Activated CD4-positive, alpha-beta memory T cell treated with anti-CD3 and anti-CD28 coated beads for 36 hours (primary cell): ENCODE data around the gene TMEM30B. TPM values are rescaled to one million over a fixed set of nuclear protein-coding genes. Genes with fewer than 3 reads are reported as not detected.
A peak's percentile ranks its signal among the peaks of the same experiment; 100 is the strongest.

ENCODE experiments used
- CTCF ChIA-PET: fragments of 350-600 bp; sonication (Branson Sonifier 250); formaldehyde crosslinking; loops from one replicate; lab custom pipeline; 2021; ENCODE audit warnings: antibody characterized with exemption, inconsistent platforms; lab: Charles Lee
- POLR2A ChIA-PET: fragments of 350-600 bp; sonication (Branson Sonifier 250); formaldehyde crosslinking; loops from one replicate; lab custom pipeline; 2021; ENCODE audit warnings: antibody characterized with exemption; lab: Charles Lee
- DNase-seq: peaks from one replicate; pipeline ENCODE4 v3.0.0-alpha.2; 2020
- H3K27ac Mint-ChIP-seq: one replicate; pipeline ENCODE4 v1.8.0; 2021; ENCODE audit warnings: mixed read lengths
- H3K27me3 Mint-ChIP-seq: one replicate; pipeline ENCODE4 v1.8.0; 2021; ENCODE audit warnings: mixed read lengths
- H3K36me3 Mint-ChIP-seq: one replicate; pipeline ENCODE4 v1.8.0; 2021; ENCODE audit warnings: mixed read lengths
- H3K4me1 Mint-ChIP-seq: one replicate; pipeline ENCODE4 v1.8.0; 2021; ENCODE audit warnings: low read depth, mixed read lengths
- H3K4me3 Mint-ChIP-seq: one replicate; pipeline ENCODE4 v1.8.0; 2021; ENCODE audit warnings: mild to moderate bottlenecking, mixed read lengths
- H3K9me3 Mint-ChIP-seq: one replicate; pipeline ENCODE4 v1.8.0; 2021; ENCODE audit warnings: mixed read lengths
- intact Hi-C: fragments of 100-400 bp; cut with micrococcal nuclease; formaldehyde crosslinking; loops from one replicate; pipeline ENCODE4 v1.15.1; 2023
- total RNA-seq, 2 experiments: library from RNA; stranded (reverse); gene quantifications; one replicate each; pipeline ENCODE4 v1.2.3, GENCODE V29; 2021

The TMEM30B gene, protein sequence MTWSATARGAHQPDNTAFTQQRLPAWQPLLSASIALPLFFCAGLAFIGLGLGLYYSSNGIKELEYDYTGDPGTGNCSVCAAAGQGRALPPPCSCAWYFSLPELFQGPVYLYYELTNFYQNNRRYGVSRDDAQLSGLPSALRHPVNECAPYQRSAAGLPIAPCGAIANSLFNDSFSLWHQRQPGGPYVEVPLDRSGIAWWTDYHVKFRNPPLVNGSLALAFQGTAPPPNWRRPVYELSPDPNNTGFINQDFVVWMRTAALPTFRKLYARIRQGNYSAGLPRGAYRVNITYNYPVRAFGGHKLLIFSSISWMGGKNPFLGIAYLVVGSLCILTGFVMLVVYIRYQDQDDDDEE
- total RNA-seq = 1 to 10 TPM; 1.6 to 1.7 TPM

DNA sequence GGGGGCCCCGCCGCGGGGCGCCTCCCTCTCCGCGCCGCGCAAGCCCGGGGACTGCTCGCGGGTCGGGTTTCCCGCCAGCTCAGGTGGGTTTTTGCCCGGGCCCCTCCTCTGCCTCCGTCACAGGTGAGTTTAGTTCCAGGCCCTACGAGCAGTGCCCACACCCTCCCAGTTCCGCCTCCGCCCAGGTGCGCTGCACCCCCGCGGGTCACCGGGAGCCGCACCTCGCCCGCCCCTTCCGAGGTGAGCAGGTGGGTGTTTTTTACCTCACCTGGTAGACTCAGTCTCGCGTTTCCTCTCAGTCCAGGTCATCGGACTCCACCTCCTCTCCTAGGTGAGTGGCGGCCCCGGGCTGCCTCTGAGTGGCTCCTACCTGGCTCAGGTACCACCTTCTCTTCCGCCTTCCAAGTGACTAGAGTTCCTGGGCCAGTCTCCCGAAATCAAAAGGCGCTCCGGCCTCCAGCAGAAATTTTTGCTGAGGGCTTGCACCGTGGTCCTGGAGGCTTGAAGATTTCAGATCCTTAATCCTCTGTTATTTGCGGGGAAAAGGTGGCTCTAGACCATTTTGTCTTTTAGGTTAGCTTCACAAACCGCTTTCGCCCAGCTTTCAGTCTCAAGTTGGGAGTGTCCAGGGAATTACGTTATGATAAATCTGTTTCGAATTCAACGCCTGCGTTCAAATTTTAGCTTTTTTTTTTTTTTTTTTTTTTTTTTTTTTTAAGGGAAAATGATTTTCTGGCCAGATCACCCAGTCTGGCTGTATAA is at the start of gene TMEM30B:
Gene TMEM30B, minus strand, starts transcription at position 153 of the 762 bp plus-strand sequence. CDS start 191 bp downstream, outside the sequence.
- peak within 1 kb of the TSS; percentile 87 for H3K4me3 Mint-ChIP-seq
- ChIA-PET CTCF (interaction anchor here (0.6 to 10.4 kb wide), 21 partner anchors 8 to 845 kb away, joined by 3 to 85 read pairs (median 4); partner anchors contain the start of genes PRKCH and TRMT5), POLR2A (interaction anchor here (1.1 kb wide), 1 partner anchor 42 kb away, joined by 6 read pairs; no protein-coding TSS in a partner anchor)
- DNase-seq = peak; percentile 39
- peak within 1 kb of the TSS; percentile 70 for H3K27ac Mint-ChIP-seq
- peaks cover 34% of the 10 kb centered on the region for H3K4me1 Mint-ChIP-seq
- no peaks in the 10 kb centered on the region for H3K9me3 Mint-ChIP-seq
- intact Hi-C loops = loop anchor here (5.0 kb wide), 1 partner anchor 556 kb away; no protein-coding TSS in a partner anchor
- no peaks in the 10 kb centered on the region for H3K36me3 Mint-ChIP-seq
- H3K27me3 Mint-ChIP-seq = peaks cover 3% of the 10 kb centered on the region

DNA sequence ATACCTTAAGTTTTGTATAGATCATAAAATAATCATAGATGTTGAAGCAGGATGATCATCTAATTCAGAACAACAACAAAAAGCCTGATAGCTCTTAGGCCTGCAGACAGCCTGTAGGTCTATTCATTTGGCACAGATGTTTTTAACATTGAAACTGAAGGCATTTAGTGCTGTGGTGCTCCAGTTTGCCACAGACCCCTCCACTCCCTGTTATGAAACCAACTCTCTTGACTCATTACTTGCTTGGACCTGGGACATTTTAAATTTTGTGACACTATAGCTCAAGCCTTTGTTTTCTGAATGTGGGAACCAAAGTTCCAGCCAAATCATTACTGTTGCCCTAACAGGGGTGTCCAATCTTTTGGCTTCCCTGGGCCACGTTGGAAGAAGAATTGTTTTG is 49.4 kb upstream of the TMEM30B start:
- Mint-ChIP-seq H3K27me3 (no peaks in the 10 kb centered on the region), H3K9me3 (no peaks in the 10 kb centered on the region), H3K36me3 (peaks cover 49% of the 10 kb centered on the region), H3K4me1 (peaks cover 82% of the 10 kb centered on the region), H3K4me3 (peak overlapping the region; percentile 99), H3K27ac (peak overlapping the region; percentile 93)
- intact Hi-C loops = loop anchor here (1.0 to 2.0 kb wide), 2 partner anchors 58 to 368 kb away; no protein-coding TSS in a partner anchor
- DNase-seq = peak; percentile 70
- POLR2A ChIA-PET = interaction anchor here (1.0 to 12.0 kb wide), 7 partner anchors 7 to 368 kb away, joined by 4 to 216 read pairs (median 8); partner anchors contain the start of genes HIF1A and PRKCH
- CTCF ChIA-PET = interaction anchor here (0.8 to 6.8 kb wide), 5 partner anchors 9 to 560 kb away, joined by 3 to 57 read pairs (median 3); partner anchors contain the start of gene PRKCH

DNA sequence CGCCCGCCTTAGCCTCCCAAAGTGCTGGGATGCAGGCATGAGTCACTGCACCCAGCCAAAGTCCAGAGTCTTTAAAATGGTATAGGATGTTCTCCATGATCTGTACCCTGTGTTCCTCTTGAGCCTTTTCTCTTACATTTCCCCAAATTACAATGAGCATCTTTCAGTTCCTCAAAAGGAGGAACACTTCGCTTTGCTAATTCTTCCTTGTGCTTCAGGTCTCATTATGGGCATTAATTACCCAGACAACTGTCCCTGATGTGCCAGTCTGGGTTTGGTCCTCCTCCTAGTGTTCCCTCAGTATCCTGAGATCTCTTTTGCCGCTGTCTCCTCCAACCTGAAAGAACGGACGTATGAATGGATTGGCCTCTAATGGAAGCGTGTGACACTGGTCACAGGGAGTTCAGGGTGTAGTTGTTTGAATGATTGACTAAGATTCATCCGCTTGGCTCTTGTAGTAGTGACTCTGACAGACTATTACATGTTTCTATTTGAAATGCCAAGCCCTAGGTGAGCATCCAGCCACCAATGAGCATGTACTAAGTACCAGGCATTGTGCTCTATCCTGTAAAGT is 48.4 kb upstream of the TMEM30B start:
- H3K27ac Mint-ChIP-seq = peak overlapping the region; percentile 93
- H3K4me1 Mint-ChIP-seq = peaks cover 83% of the 10 kb centered on the region
- no peaks in the 10 kb centered on the region for H3K9me3 Mint-ChIP-seq
- ChIA-PET CTCF (interaction anchor here (6.8 kb wide), 1 partner anchor 15 kb away, joined by 57 read pairs; no protein-coding TSS in a partner anchor), POLR2A (interaction anchor here (0.7 to 12.0 kb wide), 7 partner anchors 8 to 433 kb away, joined by 3 to 216 read pairs (median 4); partner anchors contain the start of gene SNAPC1)
- H3K27me3 Mint-ChIP-seq = no peaks in the 10 kb centered on the region
- peaks cover 52% of the 10 kb centered on the region for H3K36me3 Mint-ChIP-seq
- intact Hi-C loops = loop anchor here (1.0 to 5.0 kb wide), 5 partner anchors 59 to 369 kb away; no protein-coding TSS in a partner anchor
- DNase-seq = no peak
- H3K4me3 Mint-ChIP-seq = peak overlapping the region; percentile 99

DNA sequence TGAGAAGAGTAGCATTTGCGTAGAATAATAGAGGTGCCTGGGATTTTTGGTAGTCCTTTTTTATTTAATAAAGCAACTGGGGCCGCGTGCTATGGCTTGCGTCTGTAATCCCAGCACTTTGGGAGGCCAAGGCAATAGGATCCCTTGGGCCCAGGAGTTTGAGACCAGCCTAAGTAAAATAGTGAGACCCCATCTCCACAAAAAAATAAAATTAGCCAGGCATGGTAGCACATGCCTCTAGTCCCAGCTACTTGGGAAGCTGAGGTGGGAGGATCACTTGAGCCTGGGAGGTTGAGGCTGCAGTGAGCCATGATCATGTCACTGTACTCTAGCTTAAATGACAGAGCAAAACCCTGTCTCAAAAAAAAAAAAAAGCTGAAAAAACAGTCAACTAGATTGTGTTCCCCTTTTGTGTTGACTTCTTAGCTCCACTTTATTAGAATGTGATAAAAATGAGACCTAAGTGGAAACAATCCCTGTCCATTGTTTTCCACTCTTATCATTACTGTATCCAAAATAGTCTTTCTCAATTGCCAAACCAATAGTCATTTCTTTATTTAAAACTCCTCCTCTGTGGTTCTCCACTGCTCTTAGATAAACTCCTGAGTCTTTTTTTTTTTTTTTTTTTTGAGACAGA is 47.6 kb upstream of the TMEM30B start:
- peak overlapping the region; percentile 93 for H3K27ac Mint-ChIP-seq
- ChIA-PET POLR2A (interaction anchor here (0.7 to 12.0 kb wide), 6 partner anchors 9 to 434 kb away, joined by 3 to 216 read pairs (median 4); partner anchors contain the start of gene SNAPC1), CTCF (interaction anchor here (1.4 kb wide), 1 partner anchor 14 kb away, joined by 4 read pairs; no protein-coding TSS in a partner anchor)
- H3K4me1 Mint-ChIP-seq = peaks cover 81% of the 10 kb centered on the region
- H3K4me3 Mint-ChIP-seq = peak overlapping the region; percentile 99
- no peaks in the 10 kb centered on the region for H3K9me3 Mint-ChIP-seq
- no peak for DNase-seq
- H3K36me3 Mint-ChIP-seq = peaks cover 53% of the 10 kb centered on the region
- intact Hi-C loops = loop anchor here (1.0 to 5.0 kb wide), 4 partner anchors 14 to 266 kb away; no protein-coding TSS in a partner anchor
- no peaks in the 10 kb centered on the region for H3K27me3 Mint-ChIP-seq

DNA sequence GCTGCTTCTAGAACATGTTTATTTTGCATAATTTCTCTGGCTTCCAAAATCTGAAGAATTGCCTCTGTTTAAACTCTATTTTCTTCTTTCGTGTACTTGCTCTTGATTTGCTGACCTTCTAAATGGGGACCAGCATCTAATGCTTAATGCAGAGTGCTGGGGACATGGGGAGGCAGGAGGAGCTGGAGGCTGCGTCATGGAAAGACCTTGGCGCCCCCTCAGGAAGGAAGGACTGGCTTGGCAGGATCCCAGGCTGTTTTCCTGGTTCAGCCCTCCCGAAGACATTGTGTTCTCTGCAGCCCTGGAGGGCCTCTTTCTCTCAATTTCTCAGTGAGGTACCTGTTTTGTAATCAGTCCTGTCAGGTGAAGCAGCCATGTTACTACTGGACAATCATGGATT is 45.7 kb upstream of the TMEM30B start:
- H3K36me3 Mint-ChIP-seq = peaks cover 62% of the 10 kb centered on the region
- CTCF ChIA-PET = interaction anchor here (1.5 kb wide), 1 partner anchor 16 kb away, joined by 3 read pairs; no protein-coding TSS in a partner anchor
- DNase-seq = no peak

DNA sequence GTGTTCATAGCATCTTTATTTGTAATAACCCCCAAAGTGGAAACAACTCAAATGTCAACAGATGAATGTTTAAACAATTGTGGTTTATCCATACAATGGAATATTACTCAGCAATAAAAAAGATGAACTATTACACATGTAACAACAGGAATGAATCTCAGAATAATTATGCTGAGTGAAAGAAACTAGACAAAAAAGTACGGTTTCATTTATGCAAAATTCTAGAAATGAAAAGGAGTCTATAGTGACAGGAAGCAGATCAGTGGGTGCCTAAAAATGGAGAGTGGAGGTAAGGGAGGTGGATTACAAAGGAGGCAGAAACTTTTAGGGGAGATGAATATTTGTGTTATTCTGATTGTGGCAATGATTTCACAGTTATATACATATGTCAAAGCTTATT is 45.0 kb upstream of the TMEM30B start:
- DNase-seq = no peak
- Mint-ChIP-seq H3K4me1 (peaks cover 57% of the 10 kb centered on the region), H3K27me3 (no peaks in the 10 kb centered on the region), H3K9me3 (no peaks in the 10 kb centered on the region), H3K36me3 (peaks cover 61% of the 10 kb centered on the region), H3K27ac (peak overlapping the region; percentile 93), H3K4me3 (peak overlapping the region; percentile 99)
- intact Hi-C loops = loop anchor here (1.0 to 5.0 kb wide), 5 partner anchors 113 to 336 kb away; no protein-coding TSS in a partner anchor
- ChIA-PET POLR2A (interaction anchor here (0.7 to 1.7 kb wide), 8 partner anchors 9 to 374 kb away, joined by 3 to 11 read pairs (median 4); no protein-coding TSS in a partner anchor), CTCF (interaction anchor here (1.5 kb wide), 1 partner anchor 17 kb away, joined by 3 read pairs; no protein-coding TSS in a partner anchor)

More for the DNA sequence above, 45.7 kb upstream of the TMEM30B start:
- intact Hi-C loops = loop anchor here (1.0 to 5.0 kb wide), 5 partner anchors 112 to 335 kb away; no protein-coding TSS in a partner anchor
- peak overlapping the region; percentile 99 for H3K4me3 Mint-ChIP-seq
- peak overlapping the region; percentile 93 for H3K27ac Mint-ChIP-seq
- peaks cover 64% of the 10 kb centered on the region for H3K4me1 Mint-ChIP-seq
- no peaks in the 10 kb centered on the region for H3K9me3 Mint-ChIP-seq
- POLR2A ChIA-PET = interaction anchor here (0.7 to 1.7 kb wide), 8 partner anchors 8 to 374 kb away, joined by 3 to 11 read pairs (median 4); no protein-coding TSS in a partner anchor
- no peaks in the 10 kb centered on the region for H3K27me3 Mint-ChIP-seq

DNA sequence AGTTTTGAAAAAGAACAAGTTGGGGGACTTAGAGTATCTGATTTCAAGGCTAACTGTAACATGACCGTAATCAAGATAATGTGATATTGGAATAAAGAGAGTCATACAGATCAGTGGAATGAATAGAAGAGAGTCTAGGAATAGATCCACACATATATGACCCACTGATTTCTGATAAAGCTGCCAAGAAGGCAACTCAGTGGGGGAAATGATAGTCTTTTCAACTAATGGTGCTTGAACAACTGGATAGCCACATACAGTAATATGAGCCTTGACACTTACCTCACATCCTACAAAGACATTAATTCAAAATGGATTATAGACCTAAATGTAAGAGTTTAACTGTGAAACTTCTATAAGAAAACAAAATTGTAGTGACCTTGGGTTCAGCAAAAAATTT is 44.0 kb upstream of the TMEM30B start:
- H3K4me1 Mint-ChIP-seq = peaks cover 53% of the 10 kb centered on the region
- intact Hi-C loops = loop anchor here (1.0 to 5.0 kb wide), 4 partner anchors 11 to 202 kb away; no protein-coding TSS in a partner anchor
- no peaks in the 10 kb centered on the region for H3K27me3 Mint-ChIP-seq
- peaks cover 54% of the 10 kb centered on the region for H3K36me3 Mint-ChIP-seq
- peak overlapping the region; percentile 99 for H3K4me3 Mint-ChIP-seq
- H3K27ac Mint-ChIP-seq = peak overlapping the region; percentile 93
- CTCF ChIA-PET = no interaction called here
- DNase-seq = no peak
- H3K9me3 Mint-ChIP-seq = no peaks in the 10 kb centered on the region
- POLR2A ChIA-PET = interaction anchor here (0.7 to 5.2 kb wide), 3 partner anchors 8 to 148 kb away, joined by 3 to 67 read pairs (median 3); no protein-coding TSS in a partner anchor

DNA sequence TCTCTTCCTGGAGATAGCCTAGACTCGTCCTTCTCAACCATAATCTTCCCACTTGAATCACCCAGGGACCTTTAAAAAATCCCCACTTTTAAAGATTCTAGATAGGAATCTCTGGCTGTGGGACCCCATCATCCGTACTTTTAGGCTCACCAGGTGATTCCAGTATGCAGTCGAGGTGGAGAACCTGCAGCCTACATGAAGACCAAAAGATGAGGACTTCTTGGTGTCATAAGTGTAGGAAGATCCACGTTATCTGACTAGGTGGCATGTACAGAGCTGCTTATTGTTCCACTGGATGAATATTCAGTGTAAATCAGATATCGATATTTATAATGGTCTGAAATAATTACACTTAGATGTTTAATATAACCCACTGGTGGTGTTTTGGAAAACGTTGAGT is 42.8 kb upstream of the TMEM30B start:
- ChIA-PET POLR2A (interaction anchor here (0.9 to 5.2 kb wide), 12 partner anchors 9 to 374 kb away, joined by 3 to 67 read pairs (median 6); partner anchors contain the start of genes HIF1A and TMEM30B), CTCF (interaction anchor here (1.9 kb wide), 1 partner anchor 8 kb away, joined by 11 read pairs; no protein-coding TSS in a partner anchor)
- no peaks in the 10 kb centered on the region for H3K9me3 Mint-ChIP-seq
- no peaks in the 10 kb centered on the region for H3K27me3 Mint-ChIP-seq
- H3K4me3 Mint-ChIP-seq = peak overlapping the region; percentile 99
- peaks cover 43% of the 10 kb centered on the region for H3K4me1 Mint-ChIP-seq
- H3K27ac Mint-ChIP-seq = peak overlapping the region; percentile 93
- peaks cover 47% of the 10 kb centered on the region for H3K36me3 Mint-ChIP-seq
- intact Hi-C loops = loop anchor here (1.0 kb wide), 2 partner anchors 8 to 61 kb away; no protein-coding TSS in a partner anchor
- DNase-seq = no peak

DNA sequence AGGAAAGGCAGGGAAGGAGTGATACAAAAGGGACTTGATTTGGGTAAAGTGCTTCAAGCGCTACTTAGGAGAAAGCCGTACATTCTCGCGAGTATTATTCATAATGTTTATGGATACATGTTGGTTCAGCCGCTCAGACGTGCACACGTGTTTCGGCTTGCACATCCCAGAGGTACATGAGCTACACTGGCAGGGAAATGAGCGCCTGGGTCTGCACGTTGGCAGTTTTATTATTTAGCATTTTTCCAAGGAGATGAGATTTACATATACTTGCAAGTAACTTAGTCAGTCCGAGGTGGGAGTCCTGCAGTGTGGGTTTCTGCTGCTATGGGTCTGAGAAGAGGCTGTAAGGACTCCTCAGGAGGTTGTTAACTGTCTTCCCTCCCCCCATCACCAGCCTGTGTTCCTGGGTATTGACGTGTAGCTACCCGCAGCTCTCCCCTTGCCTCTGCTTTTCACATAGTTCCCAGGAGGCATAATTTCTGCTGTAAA is 41.7 kb upstream of the TMEM30B start:
- peak; percentile 63 for DNase-seq
- ChIA-PET POLR2A (interaction anchor here (0.9 to 5.2 kb wide), 18 partner anchors 10 to 381 kb away, joined by 3 to 67 read pairs (median 6); partner anchors contain the start of genes HIF1A and TMEM30B), CTCF (interaction anchor here (0.6 to 2.0 kb wide), 13 partner anchors 9 to 273 kb away, joined by 3 to 11 read pairs (median 3); no protein-coding TSS in a partner anchor)
- Mint-ChIP-seq H3K4me3 (peak overlapping the region; percentile 99), H3K27me3 (no peaks in the 10 kb centered on the region), H3K4me1 (peaks cover 34% of the 10 kb centered on the region), H3K9me3 (no peaks in the 10 kb centered on the region), H3K27ac (peak overlapping the region; percentile 93), H3K36me3 (peaks cover 43% of the 10 kb centered on the region)
- intact Hi-C loops = loop anchor here (1.0 kb wide), 2 partner anchors 9 to 62 kb away; no protein-coding TSS in a partner anchor
